Measurements from ENCODE around the gene TH. TPM values are rescaled to one million over a fixed set of nuclear protein-coding genes. Genes with fewer than 3 reads are reported as not detected.

Gene TH
- total RNA-seq, 1 donor from 2014 or later, result 2.0 TPM

GRCh38 chr11:2149864-2150847 is 21.5 kb downstream of the TH start:
- Histone ChIP-seq H4K20me1 (ENCODE audit: low read depth) (peaks cover 9% of the 10 kb centered on the region), H3K27ac (no peak overlapping the region), H2AFZ (replicated peaks) (no peak overlapping the region), H3K9me3 (ENCODE audit: low read depth) (no peaks in the 10 kb centered on the region), H3K4me3 (peak overlapping the region; percentile 24), H3K4me2 (peak overlapping the region; percentile 66), H3K9ac (no peak overlapping the region), H3F3A (ENCODE audit: low read depth) (peaks cover 23% of the 10 kb centered on the region), H3K4me1 (peaks cover 44% of the 10 kb centered on the region), H3K36me3 (no peaks in the 10 kb centered on the region), H3K27me3 (peaks cover 43% of the 10 kb centered on the region), H3K79me2 (ENCODE audit: low read depth) (no peaks in the 10 kb centered on the region)
- peaks cover 43% of the 10 kb centered on the region for H3K4me1 Mint-ChIP-seq
- DNase-seq (ENCODE audit: low spot score), result peak; percentile 86
- no peaks in the 10 kb centered on the region for H3K36me3 Mint-ChIP-seq
- H3K4me3 Mint-ChIP-seq, result no peak overlapping the region
- H3K27me3 Mint-ChIP-seq (ENCODE audit: insufficient read depth, low read depth), result peaks cover 33% of the 10 kb centered on the region
- no peak overlapping the region for H3K27ac Mint-ChIP-seq
- H3K9me3 Mint-ChIP-seq, result no peaks in the 10 kb centered on the region
- TF ChIP-seq EZH2 (IDR thresholded peaks at IDR 0.05) (no peak), CTCF (IDR thresholded peaks at IDR 0.05) (peak; percentile 86)

- Mint-ChIP-seq H3K9me3 (no peaks in the 10 kb centered on the region), H3K4me3 (no peak overlapping the region), H3K27me3 (ENCODE audit: insufficient read depth, low read depth) (peaks cover 40% of the 10 kb centered on the region), H3K4me1 (peaks cover 43% of the 10 kb centered on the region), H3K27ac (no peak overlapping the region), H3K36me3 (no peaks in the 10 kb centered on the region)
- Histone ChIP-seq H3K9me3 (ENCODE audit: low read depth) (no peaks in the 10 kb centered on the region), H3F3A (ENCODE audit: low read depth) (peaks cover 23% of the 10 kb centered on the region), H3K36me3 (no peaks in the 10 kb centered on the region), H2AFZ (replicated peaks) (no peak overlapping the region), H3K27me3 (peaks cover 50% of the 10 kb centered on the region), H4K20me1 (ENCODE audit: low read depth) (peaks cover 13% of the 10 kb centered on the region), H3K79me2 (ENCODE audit: low read depth) (no peaks in the 10 kb centered on the region), H3K9ac (no peak overlapping the region), H3K4me1 (peaks cover 44% of the 10 kb centered on the region), H3K27ac (no peak overlapping the region), H3K4me2 (peak overlapping the region; percentile 66), H3K4me3 (no peak overlapping the region)
- TF ChIP-seq EZH2 (IDR thresholded peaks at IDR 0.05) (no peak), EZH2phosphoT487 (IDR thresholded peaks at IDR 0.05) (no peak), CTCF (IDR thresholded peaks at IDR 0.05) (no peak)
- DNase-seq (ENCODE audit: low spot score), result no peak
Observed at GRCh38 chr11:2149460-2149859, 22.2 kb downstream of the TH start.

GRCh38 chr11:2148595-2148994 is 23.0 kb downstream of the TH start:
- H3K4me3 ChIP-seq, result no peak overlapping the region
- TF ChIP-seq EZH2 (IDR thresholded peaks at IDR 0.05), result no peak
- TF ChIP-seq EZH2phosphoT487 (IDR thresholded peaks at IDR 0.05), result no peak
- TF ChIP-seq CTCF (IDR thresholded peaks at IDR 0.05), result no peak
- no peak overlapping the region for H3K27ac ChIP-seq
- peaks cover 43% of the 10 kb centered on the region for H3K4me1 Mint-ChIP-seq
- H3K36me3 Mint-ChIP-seq, result no peaks in the 10 kb centered on the region
- H4K20me1 ChIP-seq (ENCODE audit: low read depth), result peaks cover 19% of the 10 kb centered on the region
- H3K9me3 ChIP-seq (ENCODE audit: low read depth), result no peaks in the 10 kb centered on the region
- no peaks in the 10 kb centered on the region for H3K9me3 Mint-ChIP-seq
- no peak overlapping the region for H3K9ac ChIP-seq
- no peak overlapping the region for H3K27ac Mint-ChIP-seq
- H3K4me3 Mint-ChIP-seq, result peak overlapping the region; percentile 46
- H3F3A ChIP-seq (ENCODE audit: low read depth), result peaks cover 23% of the 10 kb centered on the region
- H2AFZ ChIP-seq (replicated peaks), result no peak overlapping the region
- H3K27me3 ChIP-seq, result peaks cover 58% of the 10 kb centered on the region
- no peak for DNase-seq (ENCODE audit: low spot score)
- H3K79me2 ChIP-seq (ENCODE audit: low read depth), result no peaks in the 10 kb centered on the region
- no peaks in the 10 kb centered on the region for H3K36me3 ChIP-seq
- peak overlapping the region; percentile 66 for H3K4me2 ChIP-seq
- peaks cover 41% of the 10 kb centered on the region for H3K27me3 Mint-ChIP-seq (ENCODE audit: insufficient read depth, low read depth)
- peaks cover 44% of the 10 kb centered on the region for H3K4me1 ChIP-seq

Measured in neural progenitor cell (in vitro differentiated cells).